TTC549 (cell line): ENCODE results near the gene DPP8.
"Not testable (repeated sequence)": the region's sequence is repeated elsewhere in the genome, so short reads cannot be mapped to it uniquely, and the experiment has no call there.

Experiments
- FAIRE-seq: peaks from 2 replicates; lab custom pipeline; 2012; peaks lifted over from hg19 to GRCh38; lab: Jason Lieb, UNC

DPP8 gene

DNA sequence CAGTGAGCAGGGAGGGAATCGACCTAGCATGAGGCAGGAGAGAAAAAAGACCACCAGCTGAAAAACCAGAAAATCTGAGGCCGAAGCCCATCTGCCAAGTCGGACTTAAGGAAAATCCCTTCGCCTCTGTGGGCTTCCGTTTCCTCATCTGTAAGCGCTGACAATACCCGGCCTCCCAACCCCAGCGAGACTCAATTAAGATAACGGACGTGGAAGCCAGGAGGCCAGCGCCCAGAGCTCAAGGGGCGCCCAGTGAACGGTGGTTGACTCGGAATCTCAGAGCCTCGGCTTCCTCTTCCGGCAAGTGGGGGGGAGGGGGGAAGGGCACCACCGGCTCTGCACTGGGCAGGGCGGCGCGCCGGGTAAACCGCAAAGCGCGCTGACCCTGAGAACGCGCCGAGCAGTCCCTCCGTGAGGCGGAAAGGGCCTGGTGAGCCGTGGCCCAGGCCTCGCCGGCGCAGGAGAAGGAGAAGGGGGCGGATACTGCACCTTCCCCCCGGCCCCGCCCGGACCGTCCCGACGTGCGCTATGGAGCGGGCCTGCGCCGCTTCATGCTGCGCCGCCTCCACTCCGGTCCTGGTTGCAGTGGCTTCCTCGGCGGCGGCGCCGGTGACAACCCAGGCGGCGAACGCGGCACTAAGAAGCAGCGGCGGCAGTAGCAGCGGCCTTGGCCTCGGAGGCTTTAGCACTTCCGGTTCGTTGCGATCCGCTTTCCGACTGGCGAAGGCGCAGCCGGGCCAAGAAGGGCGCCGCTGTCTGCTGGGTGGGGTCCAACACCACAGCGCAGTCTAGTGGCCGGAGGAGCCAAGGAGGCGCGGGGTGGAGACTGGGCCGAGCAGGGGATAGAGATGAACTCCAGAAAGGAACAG is at the start of gene DPP8:
DPP8 (minus strand) TSS at position 693 of the 869 bp plus-strand sequence. CDS start 5,136 bp downstream, outside the sequence.
- peak; percentile 11 for FAIRE-seq

DNA sequence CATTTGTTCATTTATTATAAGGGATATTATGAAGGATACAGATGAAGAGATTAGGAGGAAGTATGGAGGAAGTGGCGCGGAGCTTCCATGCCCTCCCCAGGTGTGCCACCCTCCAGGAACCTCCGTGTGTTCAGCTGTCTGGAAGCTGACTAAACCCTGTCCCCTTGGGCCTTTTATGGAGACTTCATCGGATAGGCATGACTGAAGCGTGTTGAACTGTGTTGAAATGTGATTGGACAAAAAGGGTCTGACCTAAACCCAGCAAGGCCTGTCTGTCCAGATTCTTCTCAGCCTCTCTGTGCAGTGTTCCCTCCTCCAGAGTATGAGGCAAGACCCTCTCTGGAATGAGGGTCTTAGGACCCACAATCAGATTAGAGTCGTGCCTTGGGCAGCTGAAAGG is 44.4 kb upstream of the DPP8 start:
- no peak for FAIRE-seq

DNA sequence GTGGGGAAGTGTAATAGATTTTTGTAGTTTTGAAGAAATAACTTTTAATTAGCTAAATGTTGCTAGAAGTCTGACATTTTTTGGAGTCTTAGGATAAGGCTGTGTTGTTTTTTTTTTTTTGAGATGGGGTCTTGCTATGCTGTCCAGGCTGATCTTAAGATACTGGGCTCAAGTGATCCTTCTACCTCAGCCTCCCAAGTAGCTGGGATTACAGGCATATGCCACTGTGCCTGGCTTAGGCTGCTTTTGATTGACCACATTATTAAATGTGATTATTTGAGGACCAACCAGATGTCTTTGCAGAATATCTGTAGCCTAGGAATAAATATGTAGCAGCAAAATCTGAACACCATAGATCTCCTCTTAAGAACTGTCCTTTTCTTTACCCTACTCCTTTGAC is 42.5 kb upstream of the DPP8 start:
- no peak for FAIRE-seq

DNA sequence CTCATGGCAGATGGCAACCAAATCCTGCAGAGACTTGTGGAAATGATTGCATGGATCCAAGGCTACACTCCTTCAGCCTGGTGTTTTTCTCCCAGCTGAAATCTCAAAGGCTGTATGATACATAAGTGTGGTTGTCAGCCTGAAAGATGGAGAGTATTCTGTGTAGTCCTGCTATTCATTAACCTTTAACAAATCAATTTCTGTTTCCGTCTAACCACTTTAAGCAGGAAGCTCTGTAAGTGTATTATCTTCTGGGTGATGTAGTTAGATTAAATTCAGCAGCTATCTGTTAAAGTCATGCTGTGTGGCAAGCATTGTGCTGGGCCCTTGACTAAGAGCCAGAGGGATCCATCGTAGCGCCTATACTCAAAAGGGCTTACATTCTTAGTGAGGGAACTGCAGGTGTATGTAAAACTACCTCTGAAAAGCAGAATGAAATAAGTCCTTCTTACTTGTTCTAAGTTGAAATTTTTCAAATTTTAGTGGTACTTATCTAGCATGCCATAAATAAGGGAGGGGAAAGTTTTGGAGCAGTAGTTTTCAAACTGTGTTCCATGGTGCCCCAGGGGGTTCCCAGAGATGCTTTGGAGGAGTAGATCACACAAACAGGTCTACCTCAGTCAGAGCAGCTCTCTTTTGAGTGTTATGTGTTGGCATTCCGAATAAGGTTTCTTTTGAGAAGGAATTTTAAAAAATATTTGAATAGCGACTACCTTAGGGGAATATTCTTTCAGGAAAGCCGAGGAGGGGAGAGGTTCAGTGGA is 41.7 kb upstream of the DPP8 start:
- FAIRE-seq, result no peak

DNA sequence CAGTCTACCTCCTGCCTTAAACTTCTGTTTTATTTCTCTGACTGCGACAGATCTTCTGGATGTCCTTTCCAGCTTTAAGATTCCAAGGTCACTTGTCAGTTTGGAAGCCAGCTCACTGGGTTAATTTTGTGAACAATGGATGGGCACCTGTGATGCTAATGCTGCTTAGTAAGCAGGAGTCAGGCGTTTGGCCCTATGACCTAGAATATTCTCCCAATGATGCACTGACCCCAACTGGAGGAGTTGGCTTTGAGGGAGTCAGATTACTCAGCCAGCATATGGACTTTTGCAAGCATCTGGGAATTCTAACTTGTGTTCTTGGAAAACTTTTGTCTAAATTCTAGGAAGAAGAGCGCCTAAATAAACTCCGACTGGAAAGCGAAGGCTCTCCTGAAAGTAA is 40.8 kb upstream of the DPP8 start:
- no peak for FAIRE-seq

DNA sequence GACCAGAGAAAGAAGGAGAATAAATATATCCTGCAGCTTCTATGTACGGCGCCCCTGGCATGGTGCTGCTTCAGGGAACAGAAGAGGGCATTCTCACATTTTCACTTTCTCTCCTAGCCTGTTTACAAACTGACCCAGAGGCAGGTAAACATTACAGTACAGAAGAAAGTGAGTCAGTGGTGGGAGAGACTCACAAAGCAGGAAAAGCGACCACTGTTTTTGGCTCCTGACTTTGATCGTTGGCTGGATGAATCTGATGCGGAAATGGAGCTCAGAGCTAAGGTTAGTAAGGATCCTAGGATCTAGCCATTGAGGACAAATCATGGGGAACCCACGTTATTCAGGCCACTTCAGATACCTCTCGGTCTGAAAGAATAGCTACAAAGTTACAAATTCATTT is 39.1 kb upstream of the DPP8 start:
- FAIRE-seq, result no peak

DNA sequence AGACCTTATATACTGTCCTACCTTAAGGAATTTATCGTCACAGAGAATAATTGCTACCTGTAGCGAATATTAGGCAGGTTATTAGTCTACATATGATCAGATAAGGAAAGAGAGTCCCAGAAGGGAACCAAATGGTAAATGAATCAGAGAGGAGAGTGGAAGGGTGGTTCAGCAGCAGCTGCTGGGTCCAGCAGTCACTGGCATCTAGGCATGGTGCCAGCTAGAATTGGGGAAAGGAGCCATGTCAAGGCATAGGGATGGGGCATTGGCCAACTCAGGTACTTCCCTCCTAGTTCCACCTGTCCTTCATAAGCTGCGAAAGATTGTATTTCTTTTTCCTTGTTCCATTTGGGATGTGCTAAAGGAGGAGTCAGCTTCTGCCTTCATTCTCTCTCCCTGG is 36.2 kb upstream of the DPP8 start:
- no peak for FAIRE-seq

DNA sequence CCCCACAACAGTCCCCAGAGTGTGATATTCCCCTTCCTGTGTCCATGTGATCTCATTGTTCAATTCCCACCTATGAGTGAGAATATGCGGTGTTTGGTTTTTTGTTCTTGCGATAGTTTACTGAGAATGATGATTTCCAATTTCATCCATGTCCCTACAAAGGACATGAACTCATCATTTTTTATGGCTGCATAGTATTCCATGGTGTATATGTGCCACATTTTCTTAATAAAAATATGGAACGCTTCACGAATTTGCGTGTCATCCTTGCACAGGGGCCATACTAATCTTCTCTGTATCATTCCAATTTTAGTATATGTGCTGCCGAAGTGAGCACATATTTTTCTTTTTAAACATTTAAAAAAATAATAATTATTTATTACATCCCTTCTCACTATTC is 35.4 kb upstream of the DPP8 start:
- not testable (repeated sequence) for FAIRE-seq

DNA sequence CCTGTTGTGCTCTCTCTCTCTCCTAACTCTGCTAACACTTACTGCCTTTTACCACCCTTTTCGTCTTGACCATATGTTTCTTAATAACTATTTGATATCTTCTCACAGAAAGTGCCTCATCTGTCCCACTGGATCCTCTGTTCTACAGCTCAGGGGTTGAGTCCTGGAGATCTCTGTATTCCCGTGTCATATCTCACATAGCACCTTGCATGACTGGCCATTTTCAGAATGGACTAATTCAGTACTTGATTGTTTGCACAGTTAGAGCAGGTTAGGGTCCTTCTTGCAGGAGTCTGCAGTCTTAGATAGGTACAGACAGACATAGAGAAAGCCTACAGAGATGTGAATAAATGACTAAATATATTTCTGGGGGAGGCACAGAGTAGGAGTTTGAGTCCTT is 33.7 kb upstream of the DPP8 start:
- no peak for FAIRE-seq

DNA sequence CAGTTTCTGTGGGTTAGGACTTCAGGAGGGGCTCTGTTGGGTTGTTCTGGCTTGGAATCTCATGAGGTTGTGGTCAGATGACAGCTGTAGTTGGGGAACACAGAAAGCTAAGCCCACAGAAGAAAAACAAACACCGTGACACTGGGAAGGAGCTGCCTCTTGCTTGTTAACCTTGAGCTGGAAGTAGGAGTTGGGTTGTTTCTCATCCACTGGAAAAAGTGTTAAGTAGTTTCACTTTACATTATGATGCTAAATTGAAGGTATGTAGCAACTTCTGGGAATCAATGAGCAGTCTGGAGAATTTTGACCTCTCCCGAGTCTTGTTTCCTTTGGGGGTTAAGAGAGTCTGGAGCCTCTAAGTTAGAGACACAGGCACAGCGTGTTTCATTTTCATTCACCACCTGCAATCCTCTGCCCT is 33.2 kb upstream of the DPP8 start:
- no peak for FAIRE-seq

DNA sequence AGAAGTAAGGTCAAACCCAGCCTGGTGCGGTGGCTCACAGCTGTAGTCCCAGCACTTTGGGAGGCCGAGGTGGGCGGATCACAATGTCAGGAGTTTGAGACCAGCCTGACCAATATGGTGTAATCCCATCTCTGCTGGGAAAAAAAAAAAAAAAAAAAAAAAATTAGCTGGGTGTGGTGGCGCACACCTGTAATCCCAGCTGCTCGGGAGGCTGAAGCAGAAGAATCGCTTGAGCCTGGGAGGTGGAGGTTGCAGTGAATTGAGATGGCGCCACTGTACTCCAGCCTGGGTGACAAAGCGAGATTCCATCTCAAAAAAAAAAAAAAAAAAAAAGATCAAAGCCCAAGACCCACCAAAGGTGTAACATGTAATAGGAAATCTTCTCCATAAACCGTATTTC is 31.8 kb upstream of the DPP8 start:
- FAIRE-seq, result not testable (repeated sequence)

DNA sequence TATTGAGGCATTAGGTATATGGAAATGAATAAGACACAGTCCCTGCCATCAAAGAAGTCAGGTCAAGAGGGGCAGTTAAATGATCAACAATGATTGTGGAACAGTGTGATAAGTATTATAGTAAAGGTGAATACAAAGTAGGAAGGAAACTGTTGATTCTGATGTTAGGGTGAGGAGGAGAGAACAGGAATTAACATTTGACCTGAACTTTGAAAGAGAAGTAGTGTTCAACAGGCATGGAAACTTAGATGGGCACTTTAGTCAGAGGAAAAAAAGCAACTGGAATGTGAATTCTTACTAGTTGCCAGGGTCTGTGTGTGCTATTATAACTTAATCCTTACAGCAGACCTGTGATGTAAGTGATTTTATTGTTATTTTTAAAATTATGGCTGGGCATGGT is 30.4 kb upstream of the DPP8 start:
- FAIRE-seq, result no peak

DNA sequence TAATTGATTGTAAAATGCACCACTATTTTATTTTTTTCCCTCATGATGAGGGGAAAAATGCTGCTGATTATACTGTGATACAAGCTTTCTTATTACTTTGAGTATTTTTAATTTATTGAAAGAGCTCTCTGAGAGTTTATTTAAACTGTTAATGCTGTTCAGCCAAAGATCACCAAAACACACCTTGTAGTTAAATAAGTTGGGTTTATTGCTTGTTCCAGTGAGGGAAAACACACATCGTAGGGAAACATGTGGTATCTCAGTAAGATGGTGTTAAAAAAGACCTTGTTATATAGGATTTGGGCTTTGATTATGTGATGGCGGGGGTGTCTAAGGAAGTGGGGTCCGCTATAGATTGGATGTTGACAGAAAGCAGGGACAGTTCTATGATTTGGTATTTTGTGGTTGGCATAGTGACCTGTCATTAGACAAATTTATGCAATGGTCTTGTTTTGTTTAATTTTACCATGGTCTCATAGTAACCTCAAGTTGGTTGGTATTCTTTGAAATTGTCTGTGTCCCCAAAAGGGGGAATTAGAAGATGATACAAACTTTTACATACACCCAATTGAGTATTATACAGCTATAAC is 23.8 kb upstream of the DPP8 start:
- FAIRE-seq, result no peak

DNA sequence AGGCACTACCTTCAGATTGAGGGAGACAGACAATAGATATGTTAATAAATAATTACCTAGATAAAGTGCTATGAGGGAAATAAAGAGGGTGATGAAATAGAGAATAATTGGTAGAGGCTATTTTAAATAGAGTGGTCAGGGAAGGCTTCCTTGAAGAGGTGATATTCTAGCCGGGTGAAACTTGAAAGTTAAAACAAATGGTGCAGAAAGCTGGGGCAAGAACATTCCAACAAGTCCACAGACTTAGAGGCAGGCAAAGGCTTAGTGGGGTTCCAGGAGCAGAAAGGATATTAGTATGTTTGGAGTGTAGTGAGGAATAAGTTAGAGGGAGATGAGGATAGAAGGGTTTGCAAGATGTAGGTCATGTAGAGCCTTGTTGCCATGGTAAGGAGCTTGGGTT is 22.8 kb upstream of the DPP8 start:
- no peak for FAIRE-seq

DNA sequence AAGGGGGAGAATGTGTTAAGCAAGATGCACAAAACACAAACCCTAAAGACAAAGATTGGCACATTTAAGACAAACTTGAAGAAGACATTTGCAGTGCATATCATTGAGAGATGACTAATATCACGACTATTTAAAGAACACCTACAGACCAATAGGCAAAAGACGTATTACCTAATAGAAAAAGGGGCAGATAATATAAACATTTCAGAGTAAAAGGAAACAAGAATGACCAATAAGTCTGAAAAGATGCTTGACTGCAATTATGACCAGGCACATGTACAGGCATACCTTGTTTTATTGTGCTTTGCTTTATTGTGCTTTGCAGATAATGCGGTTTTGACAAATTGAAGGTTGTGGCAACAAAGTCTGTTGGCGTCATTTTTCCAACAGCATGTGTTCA is 17.7 kb upstream of the DPP8 start:
- FAIRE-seq, result no peak

DNA sequence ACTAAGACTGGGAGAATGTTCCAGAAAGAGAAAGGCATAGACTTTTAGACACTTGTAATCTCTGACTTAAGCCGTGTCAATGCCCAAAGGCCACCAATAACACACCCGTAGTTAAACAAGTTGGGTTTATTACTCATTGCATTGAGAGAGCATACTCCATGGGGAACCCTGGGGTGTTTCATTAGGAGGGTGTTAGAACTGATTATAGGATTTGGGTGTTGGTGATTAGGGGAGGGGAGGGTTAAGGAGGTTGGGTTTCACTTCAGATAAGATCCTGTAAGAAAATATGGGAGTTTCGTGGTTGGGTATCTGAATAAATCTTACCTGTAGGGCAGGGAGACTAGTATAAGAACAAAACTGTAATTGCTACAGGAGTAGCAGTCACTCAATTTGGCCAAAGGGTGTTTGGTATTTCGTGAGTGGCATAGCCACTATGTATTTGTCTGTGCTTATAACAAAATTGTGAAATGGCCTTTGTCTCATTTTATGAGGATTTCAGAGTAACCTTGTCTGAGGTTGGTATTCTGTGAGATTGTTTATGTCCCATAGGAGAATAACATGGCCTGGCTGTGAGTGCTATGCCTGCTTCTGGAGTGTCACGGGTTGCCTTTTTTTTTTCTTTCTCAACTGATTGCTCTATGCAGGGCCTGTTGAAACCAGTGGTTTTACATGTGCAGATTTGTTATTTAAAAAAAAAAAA is 15.7 kb upstream of the DPP8 start:
- no peak for FAIRE-seq

DNA sequence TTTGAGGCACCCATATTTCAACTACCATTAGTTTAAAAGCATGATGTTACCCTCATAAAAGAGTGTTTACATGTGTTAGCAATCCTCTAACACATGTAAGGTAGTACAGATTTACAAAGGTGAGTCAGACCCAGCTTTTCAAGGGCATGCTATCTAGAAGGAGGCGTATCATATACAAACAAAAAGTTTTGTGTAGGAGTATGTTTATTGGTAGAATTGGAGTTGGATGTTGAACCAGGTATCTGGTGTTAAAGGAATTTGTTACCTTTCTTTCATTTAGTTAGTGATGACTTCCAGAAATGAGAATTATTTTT is 15.2 kb upstream of the DPP8 start:
- FAIRE-seq, result no peak

DNA sequence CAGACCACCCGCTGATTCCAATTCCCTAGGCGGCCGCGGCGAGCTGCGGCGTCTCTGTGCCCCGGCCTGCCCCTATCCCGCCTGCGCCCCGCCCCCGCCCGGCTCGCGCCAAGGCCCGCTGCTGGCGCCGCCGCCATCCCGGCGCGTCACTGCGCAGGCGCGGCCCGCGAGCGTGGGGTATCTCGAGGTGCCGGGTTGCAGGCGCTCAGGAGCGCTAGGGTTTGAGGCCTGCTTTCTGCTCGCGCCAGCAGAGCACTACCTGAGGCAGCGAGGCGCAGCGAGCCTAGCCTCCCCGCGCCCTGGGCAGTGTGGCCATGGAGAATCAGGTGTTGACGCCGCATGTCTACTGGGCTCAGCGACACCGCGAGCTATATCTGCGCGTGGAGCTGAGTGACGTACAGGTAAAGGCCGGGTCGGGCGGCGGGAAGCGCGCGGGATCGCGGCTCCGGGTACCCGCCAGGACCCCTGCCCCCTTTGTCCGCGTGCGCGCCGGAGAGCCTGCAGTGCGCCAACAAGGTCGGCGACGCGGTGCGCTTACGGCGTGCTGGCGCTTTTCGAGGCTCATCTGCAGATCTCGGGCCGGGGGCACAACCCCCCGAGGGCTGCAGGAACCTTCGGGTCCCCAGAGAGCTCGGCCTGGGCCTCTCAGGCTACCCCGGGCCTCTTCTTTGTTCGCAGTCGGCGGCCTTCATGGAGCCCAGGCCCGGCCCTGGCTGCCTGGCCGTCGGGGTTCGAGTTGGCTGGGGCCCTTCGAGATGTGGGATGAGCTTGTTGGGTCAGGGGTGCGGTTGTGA is 13.0 kb upstream of the DPP8 start, which contains the start of gene HACD3:
HACD3 (plus strand) TSS at position 146 of the 794 bp plus-strand sequence; CDS start at position 315, 169 bp downstream.
- no peak for FAIRE-seq

DNA sequence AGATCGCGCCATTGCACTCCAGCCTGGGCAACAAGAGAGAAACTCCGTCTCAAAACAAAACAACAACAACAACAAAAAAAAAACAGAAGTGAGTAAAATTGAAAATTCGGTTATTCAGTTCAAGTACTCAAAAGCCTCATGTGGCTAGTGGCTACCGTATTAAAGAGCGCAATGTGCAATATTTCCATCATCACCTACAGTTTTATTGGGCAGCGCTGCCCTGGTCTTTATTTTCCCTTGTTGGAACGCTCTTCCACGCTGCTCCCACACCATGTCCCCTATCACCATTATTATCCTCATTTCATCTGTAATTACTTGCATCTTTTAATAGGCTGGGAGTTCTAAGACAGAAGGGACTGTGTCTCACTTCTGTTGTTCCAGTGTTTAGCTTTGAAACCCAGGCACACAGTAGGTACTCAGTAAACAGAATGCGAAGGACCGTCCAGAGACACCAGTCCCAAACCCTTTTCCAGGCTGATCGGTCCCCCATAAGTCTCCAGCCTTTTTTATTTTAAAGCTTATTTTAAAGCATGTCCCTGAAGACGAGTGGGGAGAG is 12.4 kb upstream of the DPP8 start:
- FAIRE-seq, result no peak

DNA sequence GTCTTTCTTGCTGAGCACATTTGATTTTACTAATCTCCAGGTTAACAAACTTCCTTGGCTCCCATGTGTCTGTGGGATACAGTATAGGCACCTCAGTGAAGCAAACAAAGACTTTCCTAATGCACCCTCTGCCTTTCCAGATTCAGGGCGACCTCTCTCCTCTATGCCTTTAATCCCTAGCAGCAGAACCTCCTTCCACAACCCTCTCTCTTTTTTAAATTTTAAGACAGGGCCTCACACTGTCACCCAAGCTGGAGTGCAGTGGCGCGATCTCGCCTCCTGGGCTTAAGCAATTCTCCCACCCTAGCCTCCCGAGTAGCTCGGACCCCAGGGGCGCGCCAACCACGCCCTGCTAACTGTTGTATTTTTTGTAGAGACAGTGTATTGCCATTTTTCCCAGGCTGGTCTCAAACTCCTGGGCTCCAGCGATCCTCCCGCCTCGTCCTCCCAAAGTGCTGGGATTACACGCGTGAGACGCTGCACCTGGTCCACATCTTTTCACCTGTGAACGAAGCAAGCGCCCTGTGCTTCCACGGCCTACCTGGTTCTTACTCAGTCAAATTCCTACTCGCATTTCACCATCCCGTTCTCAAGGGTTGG is 11.1 kb upstream of the DPP8 start:
- no peak for FAIRE-seq

DNA sequence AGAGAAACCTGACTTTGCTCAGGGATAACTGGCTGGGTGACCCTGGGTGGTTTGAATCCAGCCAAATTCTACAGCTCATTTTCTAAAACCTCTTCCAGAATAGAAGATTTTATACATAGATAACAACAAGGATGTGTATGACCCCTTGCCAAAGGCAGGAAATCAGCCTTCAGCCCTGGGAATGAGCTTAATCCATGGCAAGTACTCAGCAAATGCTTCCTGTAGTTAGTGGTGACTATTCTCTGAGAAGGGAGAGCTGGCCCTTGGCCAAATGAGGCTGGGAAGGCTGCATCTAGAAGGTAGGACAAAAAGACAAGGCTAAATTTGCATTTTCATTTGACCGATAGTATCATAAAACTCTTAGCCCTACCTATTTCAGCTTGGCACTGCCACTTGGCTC is 8.1 kb upstream of the DPP8 start:
- FAIRE-seq, result no peak
